ENCODE measurements around the gene PHACTR3. TPM values are rescaled to one million over a fixed set of nuclear protein-coding genes. Genes with fewer than 3 reads are reported as not detected.

PHACTR3 gene
- total RNA-seq, 1 experiment from 2014 or later, result 0.10 TPM

DNA sequence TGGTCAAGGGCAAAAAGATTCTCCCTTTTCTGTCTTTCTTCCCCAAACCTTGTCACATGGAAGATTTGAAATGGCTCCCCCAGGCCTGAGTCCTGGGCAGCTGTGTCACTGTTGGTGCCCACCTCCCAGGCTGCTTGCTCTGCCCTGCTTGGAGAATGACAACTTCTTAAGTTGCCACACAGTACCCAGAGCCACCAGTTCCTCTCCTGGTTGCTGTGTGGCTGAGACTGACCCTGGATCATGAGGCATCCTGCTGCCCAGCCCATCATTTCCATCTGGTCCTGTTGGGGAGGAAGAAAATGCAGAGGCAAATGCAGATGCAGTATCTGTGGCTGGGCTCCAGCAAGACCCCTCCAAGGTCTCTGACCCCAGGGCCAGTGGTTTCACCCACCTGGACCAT lies 113.7 kb downstream of the PHACTR3 start:
- no TSS peak for BruUV-seq (replicated peaks)
- in situ Hi-C loops (cut with HindIII; ENCODE audit: low pct_unique_long_range_greater_than_20kb, low sequenced_read_pairs), result no loop called here
- Histone ChIP-seq H3K36me3 (ENCODE audit: control insufficient read depth, insufficient read depth, low read length) (no peaks in the 10 kb centered on the region), H3K27ac (ENCODE audit: low read length) (no peak overlapping the region), H3K4me3 (ENCODE audit: low read depth in 2 of 2, low read length in 2 of 2) (no peak overlapping the region), H3K27me3 (ENCODE audit: control insufficient read depth, insufficient read depth, low read length) (peaks cover 5% of the 10 kb centered on the region; the same call in 1 of the 2 replicates), H3K4me1 (ENCODE audit: control insufficient read depth, insufficient read depth, low read length) (no peaks in the 10 kb centered on the region), H3K9me3 (ENCODE audit: control insufficient read depth, insufficient read depth, low read depth, low read length) (no peaks in the 10 kb centered on the region)
- no peak for DNase-seq (ENCODE audit: low read depth, low spot score)
- intact Hi-C loops (cut with micrococcal nuclease; ENCODE audit: unreplicated experiment), result no loop called here
- ChIA-PET POLR2A (no interaction called here), CTCF (no interaction called here)
- no peak for ATAC-seq
- TF ChIP-seq POLR2AphosphoS5 (IDR thresholded peaks at IDR 0.05; ENCODE audit: low read depth, low read length) (no peak), SIN3A (IDR thresholded peaks at IDR 0.05; ENCODE audit: borderline replicate concordance, insufficient read depth, low read depth, low read length) (no peak), REST (IDR thresholded peaks at IDR 0.05; ENCODE audit: insufficient read depth in 1 of 2, low read depth in 2 of 2, low read length in 1 of 2) (no peak), TCF7L2 (IDR thresholded peaks at IDR 0.05; ENCODE audit: low read depth, low read length) (no peak)
- TF ChIP-seq, protein P1, sequence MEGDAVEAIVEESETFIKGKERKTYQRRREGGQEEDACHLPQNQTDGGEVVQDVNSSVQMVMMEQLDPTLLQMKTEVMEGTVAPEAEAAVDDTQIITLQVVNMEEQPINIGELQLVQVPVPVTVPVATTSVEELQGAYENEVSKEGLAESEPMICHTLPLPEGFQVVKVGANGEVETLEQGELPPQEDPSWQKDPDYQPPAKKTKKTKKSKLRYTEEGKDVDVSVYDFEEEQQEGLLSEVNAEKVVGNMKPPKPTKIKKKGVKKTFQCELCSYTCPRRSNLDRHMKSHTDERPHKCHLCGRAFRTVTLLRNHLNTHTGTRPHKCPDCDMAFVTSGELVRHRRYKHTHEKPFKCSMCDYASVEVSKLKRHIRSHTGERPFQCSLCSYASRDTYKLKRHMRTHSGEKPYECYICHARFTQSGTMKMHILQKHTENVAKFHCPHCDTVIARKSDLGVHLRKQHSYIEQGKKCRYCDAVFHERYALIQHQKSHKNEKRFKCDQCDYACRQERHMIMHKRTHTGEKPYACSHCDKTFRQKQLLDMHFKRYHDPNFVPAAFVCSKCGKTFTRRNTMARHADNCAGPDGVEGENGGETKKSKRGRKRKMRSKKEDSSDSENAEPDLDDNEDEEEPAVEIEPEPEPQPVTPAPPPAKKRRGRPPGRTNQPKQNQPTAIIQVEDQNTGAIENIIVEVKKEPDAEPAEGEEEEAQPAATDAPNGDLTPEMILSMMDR (IDR thresholded peaks at IDR 0.05), result no peak

DNA sequence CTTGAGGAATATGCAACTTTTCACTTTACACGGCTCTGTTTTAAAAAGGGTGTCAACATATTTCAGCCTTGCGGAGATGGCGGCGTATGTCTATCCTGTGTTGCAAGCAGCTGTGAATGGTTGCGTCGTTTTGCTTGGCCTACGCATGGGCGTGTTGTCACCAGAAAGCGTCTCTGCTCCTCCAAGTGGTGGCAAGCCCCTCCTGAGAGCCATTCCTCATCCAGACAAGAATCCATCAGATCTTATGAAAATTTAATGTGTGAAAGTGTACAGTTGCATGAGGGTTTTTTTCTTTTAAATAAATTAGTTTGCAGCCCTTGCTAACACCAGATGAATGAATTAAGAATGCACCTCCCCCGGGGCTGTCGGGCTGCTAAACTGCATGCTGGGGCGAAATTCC lies 114.4 kb downstream of the PHACTR3 start:
- TF ChIP-seq POLR2AphosphoS5 (IDR thresholded peaks at IDR 0.05; ENCODE audit: low read depth, low read length) (no peak), TCF7L2 (IDR thresholded peaks at IDR 0.05; ENCODE audit: low read depth, low read length) (no peak)
- in situ Hi-C loops (cut with HindIII; ENCODE audit: low pct_unique_long_range_greater_than_20kb, low sequenced_read_pairs) (no loop called here), intact Hi-C loops (cut with micrococcal nuclease; ENCODE audit: unreplicated experiment) (no loop called here)
- DNase-seq (ENCODE audit: low read depth, low spot score), result no peak
- Histone ChIP-seq H3K27me3 (ENCODE audit: control insufficient read depth, insufficient read depth, low read length) (peaks cover 8% of the 10 kb centered on the region; the same call in 1 of the 2 replicates), H3K4me1 (ENCODE audit: control insufficient read depth, insufficient read depth, low read length) (no peaks in the 10 kb centered on the region), H3K36me3 (ENCODE audit: control insufficient read depth, insufficient read depth, low read length) (no peaks in the 10 kb centered on the region), H3K9me3 (ENCODE audit: control insufficient read depth, insufficient read depth, low read depth, low read length) (no peaks in the 10 kb centered on the region), H3K27ac (ENCODE audit: low read length) (no peak overlapping the region), H3K4me3 (ENCODE audit: low read depth in 2 of 2, low read length in 2 of 2) (no peak overlapping the region)
- BruUV-seq (replicated peaks), result no TSS peak
- POLR2A ChIA-PET, result no interaction called here
- CTCF ChIA-PET, result interaction anchor here (0.7 kb wide), 1 partner anchor 98 kb away, joined by 5 read pairs; no protein-coding TSS in a partner anchor
- no peak for ATAC-seq

DNA sequence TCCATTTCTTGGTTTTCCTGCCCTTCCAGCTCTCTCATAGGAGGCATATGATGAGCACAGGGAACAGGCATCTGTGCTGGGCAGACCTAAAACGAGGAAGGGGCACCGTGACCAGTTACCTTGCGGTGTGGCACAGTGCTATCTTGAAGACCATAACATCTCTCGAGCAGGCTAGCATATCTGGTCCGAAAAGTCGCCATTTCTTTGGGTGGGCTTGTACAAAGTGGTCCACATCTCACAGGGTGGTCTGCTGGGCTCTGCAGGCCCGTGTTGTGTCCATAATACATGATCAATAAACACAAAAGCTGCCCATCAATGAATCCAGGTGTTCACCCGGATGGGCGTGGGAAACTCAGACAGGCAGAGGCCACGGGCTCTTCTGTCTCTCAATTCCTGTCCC lies 115.7 kb downstream of the PHACTR3 start:
- H3K9me3 ChIP-seq (ENCODE audit: control insufficient read depth, insufficient read depth, low read depth, low read length), result no peaks in the 10 kb centered on the region
- CTCF ChIA-PET, result no interaction called here
- intact Hi-C loops (cut with micrococcal nuclease; ENCODE audit: unreplicated experiment) (no loop called here), in situ Hi-C loops (cut with HindIII; ENCODE audit: low pct_unique_long_range_greater_than_20kb, low sequenced_read_pairs) (no loop called here)
- no TSS peak for BruUV-seq (replicated peaks)
- peaks cover 5% of the 10 kb centered on the region; the same call in 1 of the 2 replicates for H3K27me3 ChIP-seq (ENCODE audit: control insufficient read depth, insufficient read depth, low read length)
- no peak for TF ChIP-seq SIN3A (IDR thresholded peaks at IDR 0.05; ENCODE audit: borderline replicate concordance, insufficient read depth, low read depth, low read length)
- no peak for TF ChIP-seq REST (IDR thresholded peaks at IDR 0.05; ENCODE audit: insufficient read depth in 1 of 2, low read depth in 2 of 2, low read length in 1 of 2)
- TF ChIP-seq, protein P1 (IDR thresholded peaks at IDR 0.05), result no peak
- TF ChIP-seq POLR2AphosphoS5 (IDR thresholded peaks at IDR 0.05; ENCODE audit: low read depth, low read length), result no peak
- TF ChIP-seq TCF7L2 (IDR thresholded peaks at IDR 0.05; ENCODE audit: low read depth, low read length), result no peak
- ATAC-seq, result no peak
- POLR2A ChIA-PET, result no interaction called here
- no peak overlapping the region for H3K4me3 ChIP-seq (ENCODE audit: low read depth in 2 of 2, low read length in 2 of 2)
- no peak for DNase-seq (ENCODE audit: low read depth, low spot score)
- H3K27ac ChIP-seq (ENCODE audit: low read length), result no peak overlapping the region
- no peaks in the 10 kb centered on the region for H3K36me3 ChIP-seq (ENCODE audit: control insufficient read depth, insufficient read depth, low read length)
- H3K4me1 ChIP-seq (ENCODE audit: control insufficient read depth, insufficient read depth, low read length), result no peaks in the 10 kb centered on the region
